Glomerular visceral epithelial cell (primary cell): ENCODE results near the gene STX4.

ENCODE experiments used
- DNase-seq: peaks from one replicate; pipeline ENCODE4 v3.0.0-alpha.2; 2016; ENCODE audit errors: extremely low spot score

Gene STX4

GRCh38 chr16:31083556-31083955, 50.2 kb downstream of the STX4 start:
- no peak for DNase-seq

- no peak for DNase-seq
Measured at GRCh38 chr16:31083981-31084380, 50.6 kb downstream of the STX4 start.

GRCh38 chr16:31084584-31085302, 51.4 kb downstream of the STX4 start:
- no peak for DNase-seq

- no peak for DNase-seq
Measured at GRCh38 chr16:31085411-31085810, 52.1 kb downstream of the STX4 start.

GRCh38 chr16:31085873-31086628, 52.7 kb downstream of the STX4 start:
- DNase-seq: no peak

- DNase-seq: no peak
Measured at GRCh38 chr16:31086629-31086906, 53.2 kb downstream of the STX4 start.

- DNase-seq: no peak
Measured at GRCh38 chr16:31087481-31087880, 54.1 kb downstream of the STX4 start.

- DNase-seq: no peak
Measured at GRCh38 chr16:31087971-31088370, 54.6 kb downstream of the STX4 start.

GRCh38 chr16:31088459-31089183, 55.3 kb downstream of the STX4 start, which contains the start of gene PRSS53:
Gene PRSS53 (minus strand): TSS chr16:31088943. CDS start chr16:31088809, 134 bp downstream.
- DNase-seq: no peak

- DNase-seq: no peak
Measured at GRCh38 chr16:31089199-31089598, 55.8 kb downstream of the STX4 start.
